ENCODE results near the gene CCDC33.
A peak's percentile ranks its signal among the peaks of the same experiment; 100 is the strongest.

CCDC33 gene

GRCh38 chr15:74200871-74201419, 35.2 kb upstream of the CCDC33 start:
- peaks cover 4% of the 10 kb centered on the region for H3K27me3 ChIP-seq (replicated peaks; ENCODE audit: control insufficient read depth, insufficient read depth, low read length)
- peak; percentile 90 for DNase-seq (ENCODE audit: low read depth)
- H3K9ac ChIP-seq (ENCODE audit: low read length) = no peak overlapping the region
- no peaks in the 10 kb centered on the region for H3K9me3 ChIP-seq (ENCODE audit: control insufficient read depth, low read length)
- H3K4me1 ChIP-seq (ENCODE audit: control insufficient read depth, insufficient read depth, low read length) = peaks cover 33% of the 10 kb centered on the region
- no peaks in the 10 kb centered on the region for H3K36me3 ChIP-seq (ENCODE audit: control insufficient read depth, insufficient read depth, low read length, severe bottlenecking)
- no peak overlapping the region for H3K4me3 ChIP-seq (ENCODE audit: low read length)

GRCh38 chr15:74201710-74202420, 34.3 kb upstream of the CCDC33 start:
- H3K4me3 ChIP-seq (ENCODE audit: low read length) = no peak overlapping the region
- H3K9me3 ChIP-seq (ENCODE audit: control insufficient read depth, low read length) = no peaks in the 10 kb centered on the region
- peaks cover 28% of the 10 kb centered on the region for H3K4me1 ChIP-seq (ENCODE audit: control insufficient read depth, insufficient read depth, low read length)
- peaks cover 4% of the 10 kb centered on the region for H3K27me3 ChIP-seq (replicated peaks; ENCODE audit: control insufficient read depth, insufficient read depth, low read length)
- no peaks in the 10 kb centered on the region for H3K36me3 ChIP-seq (ENCODE audit: control insufficient read depth, insufficient read depth, low read length, severe bottlenecking)
- no peak overlapping the region for H3K9ac ChIP-seq (ENCODE audit: low read length)
- DNase-seq (ENCODE audit: low read depth) = peak; percentile 55

DNA sequence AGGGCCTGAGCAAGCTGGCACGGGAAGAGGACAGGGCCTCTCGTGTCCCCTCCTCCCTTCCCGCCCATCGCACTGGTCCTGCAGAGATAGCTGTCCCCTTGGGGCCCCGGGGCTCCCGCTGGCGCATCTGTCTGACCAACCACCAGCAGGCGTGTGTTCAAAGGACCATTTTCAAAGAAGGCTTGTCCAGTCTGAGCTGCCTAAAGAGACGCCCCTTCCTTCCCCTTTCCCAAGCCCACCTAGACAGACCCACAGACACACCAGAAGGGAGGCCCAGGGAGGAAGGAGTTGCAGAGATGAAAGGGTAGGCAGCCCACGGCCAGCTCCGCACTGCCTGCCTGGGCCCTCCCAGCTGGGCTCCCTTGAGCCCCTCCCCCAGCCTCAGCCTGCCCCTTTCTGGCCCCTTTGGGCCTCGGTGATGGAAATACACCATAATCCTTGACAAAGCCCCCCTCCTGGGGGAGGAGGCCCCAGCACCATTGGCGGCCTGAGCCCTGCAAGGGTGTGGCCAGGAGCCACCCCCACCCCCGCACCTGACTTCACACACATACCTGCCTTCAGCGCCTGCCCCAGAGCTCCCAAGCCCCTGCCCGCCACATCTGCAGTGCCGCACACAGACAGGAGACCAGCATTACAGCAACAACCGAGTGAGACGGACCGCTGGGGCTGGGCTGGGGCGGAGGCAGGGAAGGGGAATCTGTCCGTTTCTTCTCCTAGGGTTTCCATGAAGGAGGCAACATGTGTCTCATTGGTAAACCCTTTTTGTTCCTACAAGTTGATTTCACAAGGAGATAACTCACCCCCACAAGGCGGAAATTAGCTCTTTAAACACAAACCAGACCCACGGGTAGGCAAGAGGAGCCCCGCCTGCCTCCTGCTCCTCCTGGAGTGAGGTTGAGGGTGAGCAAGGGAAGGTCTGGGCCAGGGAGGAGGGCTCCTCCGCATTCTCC, 33.4 kb upstream of the CCDC33 start, which contains the start of gene STRA6:
Gene STRA6 (minus strand): TSS at position 336 of the 950 bp plus-strand sequence. CDS start 520 bp downstream, outside the sequence.
- peaks cover 27% of the 10 kb centered on the region for H3K4me1 ChIP-seq (ENCODE audit: control insufficient read depth, insufficient read depth, low read length)
- no peaks in the 10 kb centered on the region for H3K36me3 ChIP-seq (ENCODE audit: control insufficient read depth, insufficient read depth, low read length, severe bottlenecking)
- DNase-seq (ENCODE audit: low read depth) = peak; percentile 72
- no peak within 1 kb of the TSS for H3K9ac ChIP-seq (ENCODE audit: low read length)
- no peak within 1 kb of the TSS for H3K4me3 ChIP-seq (ENCODE audit: low read length)
- H3K27me3 ChIP-seq (replicated peaks; ENCODE audit: control insufficient read depth, insufficient read depth, low read length) = peaks cover 4% of the 10 kb centered on the region
- no peaks in the 10 kb centered on the region for H3K9me3 ChIP-seq (ENCODE audit: control insufficient read depth, low read length)

DNA sequence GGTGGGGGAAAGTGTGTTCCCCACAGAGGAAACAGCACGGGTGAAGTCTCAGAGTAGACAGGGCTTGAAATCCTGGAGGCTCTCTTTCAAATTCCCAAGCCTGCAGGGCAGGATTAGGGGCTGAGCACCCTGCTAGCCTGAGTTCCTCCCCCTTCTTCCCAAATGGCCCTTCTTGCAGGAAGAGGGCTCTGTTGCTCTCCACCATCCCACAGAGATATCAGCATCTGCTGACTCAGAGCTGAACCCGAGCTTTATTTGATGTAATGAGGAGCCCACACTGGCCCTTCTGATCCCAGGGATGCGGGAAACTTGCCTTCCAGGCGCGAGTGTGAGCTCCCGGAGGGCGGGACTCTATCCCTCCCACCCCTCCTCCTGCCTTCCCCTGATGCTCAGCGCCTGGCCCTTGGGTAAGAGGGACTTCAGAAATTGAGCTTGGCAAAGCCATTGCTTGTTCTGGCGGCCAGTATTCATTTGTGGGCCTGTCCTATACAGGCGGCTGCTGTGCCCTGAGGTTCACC, 32.2 kb upstream of the CCDC33 start:
- Histone ChIP-seq H3K4me3 (ENCODE audit: low read length) (no peak overlapping the region), H3K9me3 (ENCODE audit: control insufficient read depth, low read length) (no peaks in the 10 kb centered on the region), H3K9ac (ENCODE audit: low read length) (no peak overlapping the region), H3K36me3 (ENCODE audit: control insufficient read depth, insufficient read depth, low read length, severe bottlenecking) (no peaks in the 10 kb centered on the region), H3K4me1 (ENCODE audit: control insufficient read depth, insufficient read depth, low read length) (peaks cover 27% of the 10 kb centered on the region), H3K27me3 (replicated peaks; ENCODE audit: control insufficient read depth, insufficient read depth, low read length) (peaks cover 6% of the 10 kb centered on the region)
- peak; percentile 86 for DNase-seq (ENCODE audit: low read depth)

DNA sequence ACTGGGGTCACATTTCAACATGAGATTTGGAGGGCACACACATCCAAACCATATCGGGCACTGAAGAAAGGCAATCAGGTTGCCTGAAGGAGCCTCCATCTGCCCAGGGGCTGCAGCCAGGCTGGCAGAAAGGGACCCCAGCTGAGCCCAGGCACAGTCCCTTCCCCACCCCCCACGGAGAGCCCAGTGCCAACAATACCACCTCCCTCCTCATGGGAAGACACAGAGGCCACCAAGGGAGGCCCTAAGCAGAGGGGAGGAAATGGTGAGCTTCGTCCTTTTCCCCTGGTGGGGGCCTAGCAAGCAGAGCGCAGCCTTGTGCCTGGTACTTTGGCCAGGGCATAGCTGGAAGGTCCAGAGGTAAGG, 30.6 kb upstream of the CCDC33 start:
- Histone ChIP-seq H3K9ac (ENCODE audit: low read length) (no peak overlapping the region), H3K36me3 (ENCODE audit: control insufficient read depth, insufficient read depth, low read length, severe bottlenecking) (no peaks in the 10 kb centered on the region), H3K9me3 (ENCODE audit: control insufficient read depth, low read length) (no peaks in the 10 kb centered on the region), H3K4me3 (ENCODE audit: low read length) (no peak overlapping the region), H3K27me3 (replicated peaks; ENCODE audit: control insufficient read depth, insufficient read depth, low read length) (peaks cover 6% of the 10 kb centered on the region), H3K4me1 (ENCODE audit: control insufficient read depth, insufficient read depth, low read length) (peaks cover 30% of the 10 kb centered on the region)
- DNase-seq (ENCODE audit: low read depth) = no peak

DNA sequence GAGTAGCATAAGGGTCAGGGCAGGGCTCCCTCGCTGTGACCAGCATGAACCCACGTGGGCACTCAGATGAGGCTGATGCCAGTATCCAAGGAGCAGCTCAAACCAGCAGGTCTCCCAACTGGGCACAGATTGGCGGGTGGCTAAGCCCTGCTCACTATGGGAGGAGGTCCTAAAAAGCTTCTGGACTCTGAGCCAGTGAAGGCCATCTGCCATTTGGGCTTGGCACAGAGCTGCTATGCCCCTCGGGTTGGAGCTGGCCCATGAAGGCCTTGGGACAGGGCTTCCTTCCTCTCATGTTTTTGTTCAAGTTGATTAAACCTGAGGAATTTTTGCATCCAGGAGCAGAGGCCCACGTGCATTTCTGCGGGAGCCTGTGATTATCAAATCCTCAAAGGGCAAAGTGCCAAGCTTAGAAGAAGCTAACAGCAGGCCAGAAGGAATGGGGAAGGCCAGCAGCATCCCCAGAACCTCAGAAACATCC, 29.3 kb upstream of the CCDC33 start:
- Histone ChIP-seq H3K9ac (ENCODE audit: low read length) (no peak overlapping the region), H3K36me3 (ENCODE audit: control insufficient read depth, insufficient read depth, low read length, severe bottlenecking) (no peaks in the 10 kb centered on the region), H3K27me3 (replicated peaks; ENCODE audit: control insufficient read depth, insufficient read depth, low read length) (peaks cover 6% of the 10 kb centered on the region), H3K9me3 (ENCODE audit: control insufficient read depth, low read length) (no peaks in the 10 kb centered on the region), H3K4me3 (ENCODE audit: low read length) (no peak overlapping the region), H3K4me1 (ENCODE audit: control insufficient read depth, insufficient read depth, low read length) (peaks cover 19% of the 10 kb centered on the region)
- DNase-seq (ENCODE audit: low read depth) = peak; percentile 74

DNA sequence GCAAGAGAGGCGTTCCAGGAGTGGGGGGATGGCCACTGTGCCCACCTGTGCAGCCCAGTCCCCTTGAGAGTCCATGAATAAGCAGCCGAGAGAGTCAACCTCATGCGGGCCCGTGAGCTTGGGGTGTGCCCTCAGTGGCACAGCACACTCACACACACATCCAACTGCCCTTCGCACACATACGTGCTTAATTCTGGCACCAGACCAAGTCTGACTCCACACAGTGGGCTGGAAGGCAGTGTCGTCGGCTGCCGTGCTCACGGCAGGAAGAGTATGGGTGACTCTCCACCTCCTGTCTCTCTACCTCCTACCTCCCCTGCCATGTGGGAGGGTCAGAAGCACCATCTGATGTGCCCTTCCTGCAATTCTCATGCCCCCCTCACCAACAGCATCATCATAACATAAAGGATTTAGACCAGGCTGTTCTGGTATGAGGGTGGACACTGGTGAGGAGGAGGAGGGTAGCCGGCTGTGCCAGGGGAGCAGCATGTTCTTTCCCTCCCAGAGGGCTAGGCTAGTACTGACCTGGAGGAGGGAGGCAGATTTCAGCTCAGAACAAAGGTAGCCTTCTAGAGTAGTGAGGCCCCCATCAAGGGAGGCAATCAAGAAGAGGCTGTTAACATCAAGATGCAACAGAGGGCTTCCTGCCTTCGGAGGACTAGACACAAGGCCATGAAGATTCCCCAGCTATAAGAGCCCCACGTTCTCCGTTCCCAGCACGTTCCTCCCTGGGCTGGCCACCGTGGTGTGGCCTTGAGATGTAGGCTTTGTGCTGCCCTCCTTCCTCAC, 28.3 kb upstream of the CCDC33 start:
- Histone ChIP-seq H3K27me3 (replicated peaks; ENCODE audit: control insufficient read depth, insufficient read depth, low read length) (peaks cover 6% of the 10 kb centered on the region), H3K9me3 (ENCODE audit: control insufficient read depth, low read length) (no peaks in the 10 kb centered on the region), H3K36me3 (ENCODE audit: control insufficient read depth, insufficient read depth, low read length, severe bottlenecking) (no peaks in the 10 kb centered on the region), H3K9ac (ENCODE audit: low read length) (no peak overlapping the region), H3K4me1 (ENCODE audit: control insufficient read depth, insufficient read depth, low read length) (peaks cover 19% of the 10 kb centered on the region), H3K4me3 (ENCODE audit: low read length) (no peak overlapping the region)
- DNase-seq (ENCODE audit: low read depth) = no peak

- H3K4me3 ChIP-seq (ENCODE audit: low read length) = no peak overlapping the region
- peaks cover 19% of the 10 kb centered on the region for H3K4me1 ChIP-seq (ENCODE audit: control insufficient read depth, insufficient read depth, low read length)
- no peaks in the 10 kb centered on the region for H3K36me3 ChIP-seq (ENCODE audit: control insufficient read depth, insufficient read depth, low read length, severe bottlenecking)
- H3K9ac ChIP-seq (ENCODE audit: low read length) = no peak overlapping the region
- H3K27me3 ChIP-seq (replicated peaks; ENCODE audit: control insufficient read depth, insufficient read depth, low read length) = peaks cover 6% of the 10 kb centered on the region
- DNase-seq (ENCODE audit: low read depth) = no peak
- no peaks in the 10 kb centered on the region for H3K9me3 ChIP-seq (ENCODE audit: control insufficient read depth, low read length)
Observed at GRCh38 chr15:74208496-74208895, 27.6 kb upstream of the CCDC33 start.

- peak; percentile 48 for DNase-seq (ENCODE audit: low read depth)
- H3K27me3 ChIP-seq (replicated peaks; ENCODE audit: control insufficient read depth, insufficient read depth, low read length) = peaks cover 6% of the 10 kb centered on the region
Observed at GRCh38 chr15:74208901-74209559, 27.1 kb upstream of the CCDC33 start.

DNA sequence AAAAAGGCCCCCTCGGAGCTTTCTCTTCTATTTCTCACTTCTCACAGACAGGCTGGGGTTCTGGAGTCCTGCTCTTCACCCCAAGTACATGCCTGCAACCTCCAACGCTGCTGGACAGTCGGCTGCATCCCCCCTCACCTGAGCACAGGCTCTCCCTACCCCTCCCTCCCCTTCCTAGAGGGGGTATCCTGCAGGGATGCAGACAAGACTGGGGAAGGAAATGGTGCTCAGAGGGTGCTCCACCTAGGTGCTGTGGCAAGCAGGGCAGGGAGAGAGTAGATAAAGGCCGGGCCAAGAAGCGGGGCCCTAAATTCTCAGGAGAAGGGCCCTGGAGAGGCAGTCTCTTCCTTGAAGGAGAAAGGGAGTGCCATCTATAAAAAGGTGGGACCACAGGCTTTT, 26.6 kb upstream of the CCDC33 start:
- no peak overlapping the region for H3K4me3 ChIP-seq (ENCODE audit: low read length)
- H3K9me3 ChIP-seq (ENCODE audit: control insufficient read depth, low read length) = no peaks in the 10 kb centered on the region
- no peak overlapping the region for H3K9ac ChIP-seq (ENCODE audit: low read length)
- H3K4me1 ChIP-seq (ENCODE audit: control insufficient read depth, insufficient read depth, low read length) = peaks cover 16% of the 10 kb centered on the region
- H3K27me3 ChIP-seq (replicated peaks; ENCODE audit: control insufficient read depth, insufficient read depth, low read length) = peaks cover 6% of the 10 kb centered on the region
- no peaks in the 10 kb centered on the region for H3K36me3 ChIP-seq (ENCODE audit: control insufficient read depth, insufficient read depth, low read length, severe bottlenecking)
- DNase-seq (ENCODE audit: low read depth) = no peak

More at GRCh38 chr15:74208901-74209559, 27.1 kb upstream of the CCDC33 start:
- Histone ChIP-seq H3K36me3 (ENCODE audit: control insufficient read depth, insufficient read depth, low read length, severe bottlenecking) (no peaks in the 10 kb centered on the region), H3K9ac (ENCODE audit: low read length) (no peak overlapping the region), H3K4me1 (ENCODE audit: control insufficient read depth, insufficient read depth, low read length) (peaks cover 14% of the 10 kb centered on the region), H3K4me3 (ENCODE audit: low read length) (no peak overlapping the region), H3K9me3 (ENCODE audit: control insufficient read depth, low read length) (no peaks in the 10 kb centered on the region)

Measured in adipocyte (in vitro differentiated cells).